Ramos (cell line): ENCODE results near the gene SLC22A14.
"Not testable (repeated sequence)": the region's sequence is repeated elsewhere in the genome, so short reads cannot be mapped to it uniquely, and the experiment has no call there.

Experiments used
- in situ Hi-C: fragments of 300-500 bp; cut with MboI; formaldehyde crosslinking; loops from one replicate; pipeline ENCODE4 v1.14.3; 2022; ENCODE audit warnings: low sequenced_read_pairs; ENCODE audit not compliant: unreplicated experiment

SLC22A14 gene, protein sequence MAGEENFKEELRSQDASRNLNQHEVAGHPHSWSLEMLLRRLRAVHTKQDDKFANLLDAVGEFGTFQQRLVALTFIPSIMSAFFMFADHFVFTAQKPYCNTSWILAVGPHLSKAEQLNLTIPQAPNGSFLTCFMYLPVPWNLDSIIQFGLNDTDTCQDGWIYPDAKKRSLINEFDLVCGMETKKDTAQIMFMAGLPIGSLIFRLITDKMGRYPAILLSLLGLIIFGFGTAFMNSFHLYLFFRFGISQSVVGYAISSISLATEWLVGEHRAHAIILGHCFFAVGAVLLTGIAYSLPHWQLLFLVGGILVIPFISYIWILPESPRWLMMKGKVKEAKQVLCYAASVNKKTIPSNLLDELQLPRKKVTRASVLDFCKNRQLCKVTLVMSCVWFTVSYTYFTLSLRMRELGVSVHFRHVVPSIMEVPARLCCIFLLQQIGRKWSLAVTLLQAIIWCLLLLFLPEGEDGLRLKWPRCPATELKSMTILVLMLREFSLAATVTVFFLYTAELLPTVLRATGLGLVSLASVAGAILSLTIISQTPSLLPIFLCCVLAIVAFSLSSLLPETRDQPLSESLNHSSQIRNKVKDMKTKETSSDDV

DNA sequence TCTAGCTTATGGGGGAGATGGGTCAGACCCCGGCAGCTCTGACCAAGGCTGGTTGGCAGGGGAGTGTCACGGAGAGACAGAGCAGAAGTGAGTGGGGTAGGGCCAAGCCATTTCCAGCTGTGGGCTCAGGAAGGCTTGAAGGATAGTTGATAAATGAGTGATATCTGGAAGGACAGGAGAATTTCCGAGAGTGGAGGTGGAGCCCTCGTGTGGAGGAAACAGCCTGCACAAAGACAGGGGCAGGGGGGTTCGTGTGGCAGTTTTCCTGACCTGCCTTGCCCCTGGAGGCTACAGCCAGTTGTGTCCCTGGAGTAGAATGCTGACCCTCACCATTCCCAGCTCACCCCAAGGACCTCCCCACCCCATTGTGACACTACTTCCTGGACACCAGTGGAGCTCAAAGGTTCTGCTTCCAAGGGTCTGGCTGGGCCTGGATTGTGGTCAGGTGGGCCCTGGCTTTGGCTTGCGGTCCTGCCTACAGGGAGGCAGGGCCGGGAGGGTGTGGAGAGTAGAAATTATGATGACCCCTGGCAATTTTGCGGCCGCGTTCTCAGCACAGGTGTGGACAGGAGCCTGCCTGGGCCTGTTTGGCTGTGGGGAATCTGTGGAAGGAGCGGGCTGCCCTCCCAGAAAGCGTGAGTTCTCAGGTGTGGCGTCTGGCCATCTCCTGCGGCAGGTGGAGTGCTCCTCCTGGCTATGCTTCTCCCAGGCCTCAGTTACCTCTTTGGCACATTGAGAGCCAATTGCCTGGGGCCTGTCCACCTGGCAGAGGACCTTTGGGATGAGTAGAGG, at the start of gene SLC22A14:
SLC22A14 (plus strand) TSS at position 400 of the 792 bp plus-strand sequence. CDS start 23,733 bp downstream, outside the sequence.
- in situ Hi-C loops, result no loop called here

DNA sequence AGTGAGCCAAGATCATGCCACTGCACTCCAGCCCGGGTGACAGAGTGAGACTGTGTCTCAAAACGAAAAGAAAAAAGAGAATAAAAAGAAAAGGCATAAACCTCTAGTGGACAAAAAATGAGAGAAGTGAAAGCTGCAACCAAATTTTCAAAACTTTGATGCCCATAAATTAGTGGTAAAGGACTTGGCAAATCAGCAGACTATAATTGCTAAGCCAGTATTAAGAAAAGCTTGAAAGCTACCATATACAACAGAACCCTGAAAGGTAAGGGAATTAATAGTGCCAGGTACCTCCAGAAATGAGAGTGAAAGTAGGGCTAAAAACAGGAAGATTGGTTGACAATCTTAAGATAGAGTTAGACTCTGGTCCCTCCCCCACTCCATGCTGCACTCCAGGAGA, 49.4 kb upstream of the SLC22A14 start:
- in situ Hi-C loops, result no loop called here

DNA sequence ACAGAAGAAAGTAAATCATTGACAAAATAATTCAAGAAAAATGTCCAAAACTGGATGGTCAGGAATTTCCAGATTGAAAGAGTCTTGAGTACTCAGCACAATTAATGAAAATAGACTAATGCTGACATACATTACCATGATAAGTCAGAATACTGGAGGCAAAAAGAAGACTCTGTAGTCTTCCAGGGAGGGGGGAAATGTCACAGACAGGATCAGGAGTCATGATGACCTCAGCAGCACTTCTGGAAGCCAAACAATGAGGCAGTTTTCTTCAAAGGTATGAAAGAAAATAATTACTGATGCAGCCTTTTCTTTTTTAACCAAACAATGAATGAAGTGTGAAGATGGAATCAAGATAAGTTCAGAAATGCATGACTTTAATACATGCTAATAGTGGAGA, 46.6 kb upstream of the SLC22A14 start:
- in situ Hi-C loops, result no loop called here

DNA sequence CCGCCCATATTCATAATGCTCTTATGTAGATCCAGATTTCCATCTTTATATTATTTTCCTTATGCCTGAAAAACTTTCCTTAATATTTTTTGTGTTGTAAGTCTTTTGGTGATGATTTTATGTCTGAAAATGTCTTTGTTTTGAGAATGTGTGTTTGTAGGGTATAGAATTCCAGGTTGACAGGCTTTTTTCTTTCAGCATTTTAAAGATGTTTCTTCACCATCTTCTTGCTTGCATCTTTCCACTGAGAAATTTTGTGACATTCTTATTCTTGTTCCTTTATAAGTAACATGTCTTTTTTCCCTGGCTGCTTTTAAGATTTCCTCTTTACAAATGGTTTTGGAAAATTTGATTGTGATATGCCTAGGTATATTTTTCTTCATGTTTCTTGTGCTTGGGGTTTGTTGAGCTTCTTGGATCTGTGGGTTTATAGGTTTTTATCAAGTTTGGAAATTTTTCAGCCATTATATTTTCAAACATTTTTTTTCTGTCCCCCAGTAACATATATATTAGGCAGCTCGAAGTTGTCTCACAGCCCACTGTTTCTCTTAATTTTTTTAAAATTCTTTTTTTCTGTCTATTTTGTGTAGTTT, 43.6 kb upstream of the SLC22A14 start:
- in situ Hi-C loops, result no loop called here

DNA sequence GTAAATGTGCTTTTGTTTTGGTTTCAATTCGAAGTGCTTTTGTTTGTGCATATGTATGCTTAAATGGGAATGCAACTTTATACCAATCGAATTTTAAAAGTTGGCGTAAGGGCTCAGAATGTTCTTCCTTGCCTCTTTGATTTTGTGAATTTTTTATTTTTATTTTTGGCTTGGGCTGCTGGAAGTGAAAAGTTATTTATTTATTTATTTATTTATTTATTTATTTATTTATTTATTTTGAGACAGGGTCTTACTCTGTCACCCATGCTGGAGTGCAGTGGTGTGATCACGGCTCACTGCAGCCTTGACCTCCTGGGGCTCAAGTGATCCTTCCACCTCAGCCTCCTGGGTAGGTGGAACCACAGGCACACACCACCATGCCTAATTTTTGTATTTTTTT, 39.3 kb upstream of the SLC22A14 start:
- in situ Hi-C loops, result not testable (repeated sequence)

DNA sequence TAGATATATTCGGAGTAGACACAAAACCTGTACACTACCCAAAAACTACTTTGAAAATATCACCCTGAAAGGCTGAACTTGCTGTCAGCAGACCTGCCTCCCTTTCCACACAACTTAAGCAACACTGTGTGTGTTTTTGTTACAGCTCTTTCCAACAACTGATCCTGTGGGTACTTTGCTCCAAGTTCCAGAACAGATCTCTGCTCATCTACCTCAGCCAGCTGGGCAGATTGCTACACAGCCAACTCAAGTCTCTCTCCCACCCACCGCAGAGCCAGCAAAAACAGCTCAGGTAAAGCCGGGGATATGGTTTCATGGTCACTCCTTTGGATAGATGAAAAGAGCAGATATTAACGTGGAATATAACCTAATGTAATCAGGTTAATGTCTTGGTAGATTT, 36.2 kb upstream of the SLC22A14 start:
- in situ Hi-C loops, result no loop called here

DNA sequence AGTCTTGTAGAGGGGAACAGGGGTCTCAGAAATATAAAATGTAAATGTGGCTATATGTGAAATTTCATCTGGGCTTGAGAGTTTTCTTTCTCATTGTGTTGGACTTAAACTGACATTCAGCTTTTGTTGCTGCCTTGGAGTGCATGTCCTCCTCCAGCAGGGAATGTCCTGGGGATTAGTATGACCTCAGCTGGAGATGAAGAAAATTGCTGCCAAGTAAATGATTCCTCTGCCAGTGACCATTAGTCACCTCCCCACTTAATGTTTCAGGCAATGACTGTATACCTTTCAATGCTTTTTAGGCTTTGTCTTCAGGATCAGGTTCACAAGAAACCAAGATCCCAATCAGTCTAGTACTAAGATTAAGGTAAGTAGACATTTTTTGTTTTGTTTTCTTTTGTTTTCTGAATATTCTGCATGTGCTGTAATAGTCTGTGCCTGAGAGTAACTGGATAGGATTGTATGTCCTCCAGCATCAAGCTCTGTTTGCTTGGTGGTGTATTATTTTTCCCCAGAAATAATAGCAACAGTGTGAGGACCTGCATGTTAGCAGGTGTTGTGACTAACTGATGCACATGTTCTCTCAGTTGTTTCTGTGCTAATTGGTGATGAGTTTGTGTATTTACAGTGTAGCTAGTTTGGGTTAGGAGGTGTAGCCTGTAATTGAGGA, 34.6 kb upstream of the SLC22A14 start:
- in situ Hi-C loops, result no loop called here

DNA sequence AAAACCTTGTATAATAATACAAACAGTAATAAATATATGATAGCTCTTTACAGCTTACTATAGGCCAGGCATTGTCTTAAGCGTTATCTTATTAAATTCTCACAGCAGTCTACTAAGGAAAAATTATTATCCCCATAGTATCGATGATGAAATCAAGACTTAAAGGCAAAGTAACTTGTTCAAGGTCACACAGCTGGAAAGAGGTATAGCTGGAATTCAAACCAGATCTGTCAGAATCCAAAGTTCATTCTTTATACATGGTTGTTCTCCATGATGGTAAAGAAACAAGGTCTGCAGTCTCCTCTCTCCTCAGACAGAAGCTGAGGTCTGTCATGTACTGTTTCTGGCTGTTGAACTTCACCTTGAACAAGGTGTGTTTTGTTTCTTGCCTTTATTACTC, 31.9 kb upstream of the SLC22A14 start:
- in situ Hi-C loops, result no loop called here

DNA sequence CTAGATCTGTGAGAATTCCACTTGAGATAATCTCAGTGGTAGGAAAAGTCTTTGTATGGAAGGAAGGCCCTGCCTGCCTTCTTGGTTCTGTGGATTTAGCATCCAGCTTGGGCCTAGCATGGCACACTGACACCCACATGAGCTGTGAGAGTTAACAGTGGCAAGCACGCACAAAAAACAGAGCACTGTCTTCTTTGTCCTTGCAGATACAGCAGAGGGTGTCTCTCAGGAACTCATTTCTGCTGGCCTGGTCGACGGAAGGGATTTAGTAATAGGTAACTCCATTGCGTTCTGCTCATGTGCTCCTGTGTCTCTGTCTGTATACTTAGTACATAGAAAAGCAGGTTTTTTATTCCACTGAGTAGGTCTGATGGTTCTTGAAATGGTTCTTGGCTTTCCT, 30.9 kb upstream of the SLC22A14 start:
- in situ Hi-C loops, result no loop called here

DNA sequence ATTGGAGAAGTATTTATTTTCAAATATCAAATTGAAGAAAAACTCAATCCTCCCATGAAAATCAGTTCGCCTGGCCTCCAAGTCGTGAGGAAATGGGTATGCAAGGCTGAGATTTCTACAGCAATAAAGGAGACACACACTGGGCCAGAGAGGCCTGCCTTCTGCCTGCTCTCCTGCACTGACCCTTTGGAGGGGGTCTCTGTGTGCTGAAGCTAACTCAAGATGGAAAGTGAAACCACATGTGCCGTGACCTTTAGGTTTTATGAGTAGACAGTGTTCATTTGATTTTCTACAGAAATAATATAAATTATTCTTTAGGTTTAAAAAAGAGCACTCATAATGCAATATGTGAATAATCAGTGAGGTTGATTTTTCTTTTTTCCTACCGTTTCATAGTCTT, 28.4 kb upstream of the SLC22A14 start:
- in situ Hi-C loops, result no loop called here

DNA sequence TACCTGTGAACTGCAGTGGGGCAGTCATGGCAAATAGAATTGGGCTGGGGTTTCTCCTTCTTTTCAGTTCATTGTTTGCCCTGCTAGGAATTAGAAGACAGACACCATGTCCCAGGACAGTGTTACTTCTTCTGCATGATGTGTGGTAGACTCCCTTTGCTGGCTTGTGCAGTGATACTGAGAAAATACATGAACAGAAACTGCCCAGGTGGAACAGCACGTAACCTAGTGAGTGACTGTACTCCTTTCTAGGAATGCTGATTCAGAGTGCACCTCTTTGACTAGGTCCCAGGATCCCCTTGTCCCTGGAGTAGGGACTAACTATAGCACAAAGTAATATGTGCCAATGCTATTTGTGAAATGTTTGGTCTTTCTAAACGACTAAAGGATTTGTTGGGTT, 27.2 kb upstream of the SLC22A14 start:
- in situ Hi-C loops, result no loop called here

DNA sequence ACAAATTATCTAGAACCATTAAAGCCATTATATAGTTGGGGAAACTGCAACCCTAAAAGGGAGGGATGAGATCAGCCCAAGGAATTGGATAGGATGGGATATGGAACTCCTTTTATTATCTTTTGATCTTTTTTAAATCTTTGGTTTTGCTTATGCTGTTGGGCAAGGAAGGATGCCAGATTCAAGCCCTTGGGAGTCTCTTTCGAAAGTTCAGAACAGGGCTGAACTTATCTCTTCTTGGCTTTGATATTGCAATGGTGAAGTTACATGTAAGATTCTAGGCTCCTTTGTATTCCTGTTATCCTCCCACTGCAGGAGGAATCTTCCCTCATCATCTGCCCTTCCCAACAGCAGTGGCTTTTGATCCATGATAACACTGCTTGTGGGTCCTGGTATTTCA, 26.5 kb upstream of the SLC22A14 start:
- in situ Hi-C loops, result no loop called here

DNA sequence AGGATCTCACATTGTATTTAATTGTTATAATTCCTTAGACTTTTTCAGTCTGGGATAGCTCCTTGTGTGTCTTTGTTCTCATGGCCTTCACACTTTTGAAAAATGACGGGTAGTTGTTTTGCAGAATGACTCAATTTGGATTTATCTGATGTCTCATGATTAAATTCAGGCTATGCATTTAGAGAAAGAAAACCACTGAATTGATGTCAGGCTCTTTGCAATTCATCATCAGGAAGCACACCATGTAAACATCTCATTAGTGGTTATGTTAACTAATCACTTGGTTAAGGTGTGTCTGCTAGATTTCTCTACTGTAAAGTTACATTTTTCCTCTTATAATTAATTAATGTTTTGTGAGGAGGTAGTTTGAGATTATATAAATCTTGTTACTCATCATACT, 24.5 kb upstream of the SLC22A14 start:
- in situ Hi-C loops, result no loop called here

DNA sequence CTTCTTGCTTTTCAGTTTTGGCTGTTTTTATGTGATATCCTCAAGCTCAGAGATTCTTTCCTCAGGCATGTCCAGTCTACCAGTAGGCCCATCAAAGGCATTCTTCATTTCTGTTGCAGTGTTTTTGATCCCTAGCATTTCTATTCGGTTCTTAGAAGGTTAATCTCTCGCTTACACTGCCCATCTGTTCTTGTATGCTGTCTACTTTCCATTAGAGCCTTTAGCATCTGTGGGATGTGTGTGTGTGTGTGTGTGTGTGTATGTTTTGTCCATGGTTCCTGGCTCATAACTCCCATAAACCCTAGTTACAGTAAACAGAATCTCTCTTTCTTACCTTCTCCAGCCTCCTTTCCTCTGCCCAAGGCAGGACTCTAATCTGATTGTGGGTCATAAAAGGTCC, 21.6 kb upstream of the SLC22A14 start:
- in situ Hi-C loops, result no loop called here

DNA sequence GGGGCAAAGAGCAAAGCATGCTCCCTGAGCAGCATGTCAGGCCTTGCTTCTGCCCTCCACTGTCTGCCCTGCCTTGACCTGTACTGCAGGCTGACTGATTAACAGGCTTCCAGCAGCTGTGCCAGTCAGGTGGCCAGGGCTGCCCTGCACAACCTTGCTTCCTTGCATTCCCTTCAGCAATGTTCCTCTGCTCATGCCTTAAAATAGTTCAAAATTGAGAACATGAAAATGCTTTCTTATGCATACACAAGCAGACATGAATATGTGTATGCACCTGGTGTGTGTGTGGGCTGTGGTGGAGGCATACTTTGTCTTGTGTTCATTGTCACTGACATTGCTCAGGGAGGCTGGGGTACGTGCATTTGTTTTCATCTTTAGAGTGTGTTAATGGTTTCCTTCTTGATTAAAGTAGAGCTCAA, 17.7 kb upstream of the SLC22A14 start:
- in situ Hi-C loops, result no loop called here

DNA sequence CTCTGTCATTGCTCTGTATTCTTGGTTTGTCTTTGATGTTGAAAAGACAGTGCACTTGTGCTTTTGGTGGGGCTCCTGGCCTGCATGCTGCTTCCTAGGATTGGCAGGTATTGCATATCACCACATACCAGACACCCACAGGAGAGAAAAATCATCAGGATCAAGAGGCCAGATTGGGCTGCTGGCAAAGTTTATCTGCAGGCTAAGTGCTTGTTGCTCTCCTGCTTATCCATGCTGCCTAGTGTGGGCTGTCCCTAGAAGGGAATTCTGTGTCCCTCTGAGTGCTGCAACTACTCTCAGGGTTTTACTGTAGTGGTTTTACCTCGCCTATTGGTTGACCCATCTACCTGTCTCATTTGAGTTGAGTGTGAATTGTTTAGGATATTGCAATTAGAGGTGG, 17.3 kb upstream of the SLC22A14 start:
- in situ Hi-C loops, result no loop called here

DNA sequence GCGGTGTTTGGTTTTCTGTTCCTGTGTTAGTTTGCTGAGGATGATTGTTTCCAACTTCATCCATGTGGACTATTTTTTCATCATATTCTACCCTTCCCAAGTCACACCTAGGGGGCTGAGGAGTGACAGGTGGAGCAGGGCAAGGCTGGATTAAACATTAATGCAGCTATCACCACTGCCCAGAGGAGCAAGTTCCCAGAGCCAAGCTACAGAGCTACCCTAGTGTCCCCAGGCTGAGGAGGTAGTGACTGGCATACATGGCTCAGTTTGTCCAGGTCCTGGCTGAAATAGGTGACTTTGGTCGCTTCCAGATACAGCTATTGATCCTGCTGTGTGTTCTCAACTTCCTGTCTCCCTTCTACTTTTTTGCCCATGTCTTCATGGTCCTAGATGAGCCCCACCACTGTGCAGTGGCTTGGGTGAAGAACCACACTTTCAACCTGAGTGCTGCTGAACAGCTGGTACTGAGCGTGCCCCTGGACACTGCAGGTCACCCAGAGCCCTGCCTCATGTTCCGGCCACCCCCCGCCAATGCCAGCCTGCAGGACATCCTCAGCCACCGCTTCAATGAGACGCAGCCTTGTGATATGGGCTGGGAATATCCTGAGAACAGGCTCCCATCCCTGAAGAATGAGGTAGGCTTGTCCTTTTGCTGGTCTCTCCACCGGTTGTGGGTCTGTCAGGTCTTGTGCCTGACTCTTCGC, 16.3 kb upstream of the SLC22A14 start, which contains the start of gene SLC22A13:
SLC22A13 (plus strand) TSS at position 209 of the 704 bp plus-strand sequence; CDS start at position 258, 49 bp downstream.
- in situ Hi-C loops, result no loop called here

DNA sequence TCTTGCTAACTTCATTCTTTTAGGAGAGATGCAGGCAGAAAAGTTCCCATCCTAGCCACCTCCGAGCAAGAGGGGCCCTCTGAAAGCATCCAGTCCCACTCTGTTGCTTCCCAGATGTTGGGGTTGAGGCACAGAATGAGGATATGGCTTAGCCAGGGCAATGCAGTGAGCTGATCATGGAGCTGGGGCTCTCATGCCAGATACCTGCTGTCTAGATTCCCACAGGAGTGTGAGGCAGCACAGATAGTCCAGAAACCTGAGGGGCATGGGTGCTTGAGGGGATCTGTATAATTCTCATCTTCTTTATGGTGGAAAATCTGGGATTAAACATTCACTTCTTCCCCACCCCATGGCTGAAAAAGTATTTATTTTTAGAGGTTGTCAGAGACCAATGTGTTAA, 15.3 kb upstream of the SLC22A14 start:
- in situ Hi-C loops, result no loop called here

DNA sequence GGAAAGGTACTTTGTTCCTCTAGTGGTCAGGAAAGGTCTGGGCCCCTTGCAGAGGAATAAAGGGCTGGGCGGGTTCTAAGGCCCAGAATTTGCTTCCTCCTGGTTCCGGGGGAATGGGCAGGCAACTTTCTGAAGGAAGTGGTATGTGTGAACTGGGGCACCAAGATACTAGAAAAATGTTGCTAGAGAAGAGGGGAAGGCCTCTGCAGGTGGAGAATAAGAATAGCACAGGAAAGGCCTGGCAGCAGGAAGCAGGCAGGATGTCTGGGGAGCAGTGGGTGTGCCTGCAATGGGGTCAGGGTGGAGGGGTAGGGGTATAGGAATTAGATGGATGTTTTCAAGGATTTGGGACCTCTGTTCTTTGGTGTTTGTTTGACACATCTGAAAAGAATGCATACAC, 14.4 kb upstream of the SLC22A14 start:
- in situ Hi-C loops, result no loop called here

DNA sequence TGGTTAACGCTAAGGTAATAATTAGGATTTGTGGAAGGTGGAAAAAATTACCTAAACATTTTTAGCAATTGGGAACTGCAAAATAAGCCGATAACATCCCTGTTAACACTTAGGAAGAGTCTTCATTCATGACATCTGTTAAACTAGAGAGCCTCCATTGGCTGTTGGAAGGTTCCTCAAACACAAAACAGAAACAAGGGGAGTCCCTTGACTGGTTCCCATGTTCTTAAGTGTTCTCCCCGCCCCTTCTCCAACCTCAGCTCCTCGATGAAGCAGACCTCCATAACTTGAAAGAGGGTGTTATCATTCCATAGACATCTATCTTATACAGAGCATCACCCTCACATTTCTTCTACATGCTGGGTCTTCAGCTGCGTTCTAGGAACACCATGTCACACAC, 14.0 kb upstream of the SLC22A14 start:
- in situ Hi-C loops, result no loop called here
